IMR-90 (cell line): ENCODE results near the gene EFEMP2. TPM values are rescaled to one million over a fixed set of nuclear protein-coding genes. Genes with fewer than 3 reads are reported as not detected.
A peak's percentile ranks its signal among the peaks of the same experiment; 100 is the strongest.

ENCODE experiments used
- ATAC-seq: fragments of 200-7000 bp; cut with Tn5 transposase; 2 replicates; pipeline ENCODE4 v1.9.1; 2020; ENCODE audit warnings: low read depth, mild to moderate bottlenecking, moderate library complexity
- BruUV-seq: library from RNA; stranded (reverse); fragments of 400-500 nt; replicated peaks from 2 replicates; lab custom pipeline; 2021; lab: Mats Ljungman, UMichigan
- CTCF ChIA-PET: fragments of 300-600 bp; formaldehyde crosslinking; extraction: SDS; loops from one replicate; lab custom pipeline; 2021; ENCODE audit warnings: antibody characterized with exemption; lab: Yijun Ruan, JAX
- POLR2A ChIA-PET: fragments of 300-600 bp; sonication (Branson Sonifier 250); formaldehyde crosslinking; loops from one replicate; lab custom pipeline; 2022; ENCODE audit warnings: antibody characterized with exemption; ENCODE audit not compliant: unreplicated experiment; lab: Charles Lee
- DNase-seq: peaks from one replicate; pipeline ENCODE4 v3.0.0; 2013
- H2AFZ ChIP-seq: replicated peaks from 2 replicates; pipeline ENCODE3; 2013; ENCODE audit warnings: low read length, mild to moderate bottlenecking; ENCODE audit not compliant: poor library complexity
- H2AK5ac ChIP-seq: 2 replicates; pipeline ENCODE4 v1.6.1; 2013; ENCODE audit warnings: low read depth, low read length, inconsistent platforms
- H2AK9ac ChIP-seq: replicated peaks from 2 replicates; pipeline ENCODE3; 2013; ENCODE audit warnings: mild to moderate bottlenecking, low read depth, low read length, moderate library complexity; ENCODE audit not compliant: poor library complexity
- H2BK120ac ChIP-seq: 2 replicates; pipeline ENCODE4 v1.6.1; 2013; ENCODE audit warnings: low read depth, low read length, inconsistent platforms
- H2BK15ac ChIP-seq: 3 replicates; pipeline ENCODE4 v1.6.1; 2013; ENCODE audit warnings: low read depth, low read length, inconsistent platforms
- H2BK20ac ChIP-seq: 2 replicates; pipeline ENCODE4 v1.6.1; 2013; ENCODE audit warnings: low read depth, mild to moderate bottlenecking, inconsistent platforms, low read length, moderate library complexity
- H2BK5ac ChIP-seq: 2 replicates; pipeline ENCODE4 v1.6.1; 2013; ENCODE audit warnings: mild to moderate bottlenecking, low read depth, low read length, inconsistent platforms; ENCODE audit not compliant: poor library complexity, severe bottlenecking
- H3K14ac ChIP-seq: replicated peaks from 2 replicates; pipeline ENCODE4 v1.6.1; 2013; ENCODE audit warnings: low read depth, low read length, inconsistent platforms
- H3K18ac ChIP-seq: 2 replicates; pipeline ENCODE4 v1.6.1; 2013; ENCODE audit warnings: low read depth, low read length, control low read depth
- H3K23ac ChIP-seq: 2 replicates; pipeline ENCODE4 v1.6.1; 2013; ENCODE audit warnings: low read depth, low read length, inconsistent platforms
- H3K27ac ChIP-seq: 2 replicates; pipeline ENCODE4 v1.5.1; 2013; ENCODE audit warnings: mild to moderate bottlenecking, control low read depth, low read length; ENCODE audit not compliant: insufficient read depth
- H3K27me3 ChIP-seq: 2 replicates; pipeline ENCODE4 v1.6.1; 2013; ENCODE audit warnings: low read length; ENCODE audit not compliant: control insufficient read depth, insufficient read depth
- H3K36me3 ChIP-seq: 2 replicates; pipeline ENCODE4 v1.6.1; 2013; ENCODE audit warnings: low read length, mixed read lengths; ENCODE audit not compliant: control insufficient read depth, insufficient read depth
- H3K4ac ChIP-seq: 2 replicates; pipeline ENCODE4 v1.6.1; 2013; ENCODE audit warnings: low read depth, low read length, inconsistent platforms
- H3K4me1 ChIP-seq: 2 replicates; pipeline ENCODE4 v1.6.1; 2013; ENCODE audit warnings: low read length, mixed read lengths; ENCODE audit not compliant: control insufficient read depth, insufficient read depth
- H3K4me2 ChIP-seq: 2 replicates; pipeline ENCODE4 v1.6.1; 2013; ENCODE audit warnings: low read depth, mild to moderate bottlenecking, control low read depth, low read length, moderate library complexity
- H3K4me3 ChIP-seq: 2 replicates; pipeline ENCODE4 v1.5.1; 2013; ENCODE audit warnings: low read depth, mild to moderate bottlenecking, control low read depth, low read length, moderate library complexity; ENCODE audit not compliant: insufficient read depth
- H3K56ac ChIP-seq: 2 replicates; pipeline ENCODE4 v1.6.1; 2013; ENCODE audit warnings: low read length, inconsistent platforms; ENCODE audit not compliant: insufficient read depth; ENCODE audit errors: extremely low read depth
- H3K79me1 ChIP-seq, 2 experiments: 2 replicates each; pipeline ENCODE4 v1.6.1; 2013; ENCODE audit warnings: low read length in 2 of 2, inconsistent platforms in 1 of 2, low read depth in 1 of 2
- H3K9ac ChIP-seq: 2 replicates; pipeline ENCODE4 v1.6.1; 2013; ENCODE audit warnings: low read depth, low read length, control low read depth
- H3K9me1 ChIP-seq: 2 replicates; pipeline ENCODE4 v1.6.1; 2013; ENCODE audit warnings: low read length, inconsistent platforms; ENCODE audit not compliant: insufficient read depth
- H3K9me3 ChIP-seq: 2 replicates; pipeline ENCODE4 v1.6.1; 2013; ENCODE audit warnings: low read length; ENCODE audit not compliant: control insufficient read depth, insufficient read depth
- H4K20me1 ChIP-seq: 2 replicates; pipeline ENCODE4 v1.6.1; 2013; ENCODE audit warnings: low read length, inconsistent platforms; ENCODE audit not compliant: insufficient read depth
- H4K5ac ChIP-seq: 2 replicates; pipeline ENCODE4 v1.6.1; 2013; ENCODE audit warnings: mild to moderate bottlenecking, low read depth, low read length, control low read depth
- H4K8ac ChIP-seq, 2 experiments: 2 replicates each; pipeline ENCODE4 v1.6.1; 2013; ENCODE audit warnings: low read depth in 2 of 2, low read length in 2 of 2, control low read depth in 1 of 2, inconsistent platforms in 1 of 2
- H4K91ac ChIP-seq: 2 replicates; pipeline ENCODE4 v1.6.1; 2013; ENCODE audit warnings: low read depth, low read length, inconsistent platforms; ENCODE audit not compliant: insufficient read depth
- CEBPB ChIP-seq: IDR thresholded peaks from 2 replicates; pipeline ENCODE4 v1.6.1; 2012; ENCODE audit warnings: low read depth, low read length, improper control_type of control experiment
- CHD1 ChIP-seq: IDR thresholded peaks from 2 replicates; pipeline ENCODE4 v1.6.1; 2012; ENCODE audit warnings: low read depth, low read length, improper control_type of control experiment
- MXI1 ChIP-seq: IDR thresholded peaks from 2 replicates; pipeline ENCODE4 v1.6.1; 2012; ENCODE audit warnings: low read depth, mild to moderate bottlenecking, low read length, moderate library complexity, borderline replicate concordance
- NFE2L2 ChIP-seq: fragments of 150-350 bp; IDR thresholded peaks from 2 replicates; pipeline ENCODE4 v1.6.1; 2016; ENCODE audit warnings: low read depth, mild to moderate bottlenecking, low read length
- RAD21 ChIP-seq: IDR thresholded peaks from 2 replicates; pipeline ENCODE4 v1.6.1; 2012; ENCODE audit warnings: low read length, improper control_type of control experiment
- RCOR1 ChIP-seq: IDR thresholded peaks from 2 replicates; pipeline ENCODE4 v1.6.1; 2012; ENCODE audit warnings: mild to moderate bottlenecking, low read length, improper control_type of control experiment; ENCODE audit not compliant: insufficient replicate concordance
- WGBS, 2 experiments: methylation state at CpG; one replicate each; pipeline versions ENCODE4 v1.1.5 to v1.1.7; 2013; ENCODE audit warnings: missing lambda C conversion rate in 2 of 2; ENCODE audit not compliant: insufficient read length in 1 of 2; ENCODE audit errors: extremely low coverage in 2 of 2; 5-methylcytosine and 5-hydroxymethylcytosine counted together
- dilution Hi-C: fragments of 300-500 bp; cut with HindIII; formaldehyde crosslinking; loops from one replicate; pipeline ENCODE4 v1.14.3; 2018; ENCODE audit warnings: low sequenced_read_pairs; ENCODE audit not compliant: unreplicated experiment
- in situ Hi-C: fragments of 300-500 bp; cut with MboI; formaldehyde crosslinking; loops from 3 replicates; pipeline ENCODE4 v1.14.3; 2019; ENCODE audit warnings: low sequenced_read_pairs, inconsistent platforms, mixed read lengths
- intact Hi-C: fragments of 100-400 bp; cut with micrococcal nuclease; formaldehyde crosslinking; loops from 2 replicates; pipeline ENCODE4 v1.10.0; 2022
- polyA plus RNA-seq, 3 experiments: library from polyadenylated mRNA; depleted of rRNA; stranded (reverse); fragments of >200 nt; gene quantifications; 2 replicates each; pipeline ENCODE4 v1.2.3, GENCODE V29; 2012; ENCODE audit warnings: low replicate concordance in 1 of 3
- total RNA-seq: library from RNA; depleted of rRNA; stranded (reverse); fragments of >200 nt; gene quantifications from 2 replicates; pipeline ENCODE4 v1.2.3, GENCODE V29; 2012
- TF ChIP-seq, protein P1 (sequence below): conservative IDR thresholded peaks from 2 replicates; pipeline ENCODE4 v1.5.1; 2012; ENCODE audit warnings: mild to moderate bottlenecking, low read depth, low read length, improper control_type of control experiment
- TF ChIP-seq, protein P2 (sequence below): fragments of 150-350 bp; IDR thresholded peaks from 2 replicates; pipeline ENCODE4 v1.6.1; 2017; ENCODE audit warnings: mild to moderate bottlenecking, antibody characterized with exemption, low read length, low read depth

The EFEMP2 gene
- total and polyA plus RNA-seq, 2 of the 4 experiments (the other 2 are of a cell fraction) = 62.7 to 431 TPM

DNA sequence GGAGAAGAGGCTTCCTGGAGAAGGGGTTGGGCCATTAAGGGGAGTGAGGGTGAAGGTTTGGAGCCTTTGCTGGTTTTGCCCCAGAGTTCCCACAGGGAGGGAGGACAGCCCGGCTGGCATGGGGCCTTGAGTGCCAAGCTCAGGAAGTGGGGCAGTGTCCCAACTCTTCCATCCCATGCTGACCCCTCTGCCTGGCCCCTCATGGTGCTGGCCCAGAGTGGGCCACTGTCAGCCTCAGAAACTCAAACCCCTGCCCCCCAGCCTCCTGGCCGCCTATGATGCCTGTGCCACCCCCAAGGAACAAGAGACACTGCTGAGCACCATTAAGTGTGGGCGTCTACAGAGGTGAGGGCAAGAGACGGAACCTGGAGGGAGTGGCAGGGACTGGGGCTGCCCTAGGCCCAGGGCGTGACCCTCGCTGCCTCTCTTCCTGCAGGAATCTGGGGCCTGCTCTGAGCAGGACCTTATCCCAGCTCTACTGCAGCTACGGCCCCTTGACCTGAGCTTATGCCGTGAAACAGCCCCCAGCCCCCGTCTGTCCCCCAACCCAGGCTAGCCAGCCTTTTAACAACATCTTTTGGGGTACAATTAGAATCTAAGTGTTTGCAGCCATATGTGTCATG lies 6.9 kb downstream of the EFEMP2 start:
- Histone ChIP-seq H3K4me2 (no peak overlapping the region), H3K9me1 (peaks cover 5% of the 10 kb centered on the region; the same call in 1 of the 2 replicates), H3K56ac (no peak overlapping the region), H2BK5ac (no peak overlapping the region), H3K4me3 (no peak overlapping the region), H3K14ac (no peak overlapping the region), H3K36me3 (peaks cover 88% of the 10 kb centered on the region), H3K9ac (no peak overlapping the region), H3K27ac (no peak overlapping the region; the same call in 1 of the 2 replicates), H4K20me1 (peaks cover 50% of the 10 kb centered on the region), H3K4me1 (peaks cover 6% of the 10 kb centered on the region; the same call in 1 of the 2 replicates), H4K5ac (no peak overlapping the region), H2AK5ac (no peak overlapping the region), H2AFZ (peak overlapping the region; percentile 24), H2BK120ac (no peak overlapping the region), H3K27me3 (no peaks in the 10 kb centered on the region), H2BK15ac (no peak overlapping the region), H3K23ac (no peak overlapping the region; the same call in 1 of the 2 replicates), H4K91ac (no peak overlapping the region), H2BK20ac (no peak overlapping the region), H3K9me3 (no peaks in the 10 kb centered on the region), H2AK9ac (peak overlapping the region; percentile 76), H4K8ac (no peak overlapping the region), H3K18ac (no peak overlapping the region), H3K79me1 (peaks cover 23 to 89% of the 10 kb centered on the region in 2 experiments), H3K4ac (no peak overlapping the region)
- ATAC-seq (no peak), DNase-seq (no peak)
- TF ChIP-seq, protein P1, sequence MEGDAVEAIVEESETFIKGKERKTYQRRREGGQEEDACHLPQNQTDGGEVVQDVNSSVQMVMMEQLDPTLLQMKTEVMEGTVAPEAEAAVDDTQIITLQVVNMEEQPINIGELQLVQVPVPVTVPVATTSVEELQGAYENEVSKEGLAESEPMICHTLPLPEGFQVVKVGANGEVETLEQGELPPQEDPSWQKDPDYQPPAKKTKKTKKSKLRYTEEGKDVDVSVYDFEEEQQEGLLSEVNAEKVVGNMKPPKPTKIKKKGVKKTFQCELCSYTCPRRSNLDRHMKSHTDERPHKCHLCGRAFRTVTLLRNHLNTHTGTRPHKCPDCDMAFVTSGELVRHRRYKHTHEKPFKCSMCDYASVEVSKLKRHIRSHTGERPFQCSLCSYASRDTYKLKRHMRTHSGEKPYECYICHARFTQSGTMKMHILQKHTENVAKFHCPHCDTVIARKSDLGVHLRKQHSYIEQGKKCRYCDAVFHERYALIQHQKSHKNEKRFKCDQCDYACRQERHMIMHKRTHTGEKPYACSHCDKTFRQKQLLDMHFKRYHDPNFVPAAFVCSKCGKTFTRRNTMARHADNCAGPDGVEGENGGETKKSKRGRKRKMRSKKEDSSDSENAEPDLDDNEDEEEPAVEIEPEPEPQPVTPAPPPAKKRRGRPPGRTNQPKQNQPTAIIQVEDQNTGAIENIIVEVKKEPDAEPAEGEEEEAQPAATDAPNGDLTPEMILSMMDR = no peak
- TF ChIP-seq CHD1 = no peak
- TF ChIP-seq RAD21 = no peak
- no peak for TF ChIP-seq CEBPB
- TF ChIP-seq NFE2L2 = no peak
- TF ChIP-seq MXI1 = no peak
- TF ChIP-seq, protein P2, sequence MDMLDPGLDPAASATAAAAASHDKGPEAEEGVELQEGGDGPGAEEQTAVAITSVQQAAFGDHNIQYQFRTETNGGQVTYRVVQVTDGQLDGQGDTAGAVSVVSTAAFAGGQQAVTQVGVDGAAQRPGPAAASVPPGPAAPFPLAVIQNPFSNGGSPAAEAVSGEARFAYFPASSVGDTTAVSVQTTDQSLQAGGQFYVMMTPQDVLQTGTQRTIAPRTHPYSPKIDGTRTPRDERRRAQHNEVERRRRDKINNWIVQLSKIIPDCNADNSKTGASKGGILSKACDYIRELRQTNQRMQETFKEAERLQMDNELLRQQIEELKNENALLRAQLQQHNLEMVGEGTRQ = no peak
- no peak for TF ChIP-seq RCOR1
- ChIA-PET CTCF (no interaction called here), POLR2A (interaction anchor here (1.0 kb wide), 1 partner anchor 8 kb away, joined by 3 read pairs; the partner anchor contains the start of gene CFL1)
- 100% methylated on average over 3 of the region's 9 CpGs; no CpG with 5 or more reads in 1 of the 2 experiments for WGBS, 2 experiments
- dilution Hi-C loops (no loop called here), in situ Hi-C loops (no loop called here), intact Hi-C loops (no loop called here)
- no TSS peak for BruUV-seq
